ENCODE results near the gene NUP210.

NUP210 gene

DNA sequence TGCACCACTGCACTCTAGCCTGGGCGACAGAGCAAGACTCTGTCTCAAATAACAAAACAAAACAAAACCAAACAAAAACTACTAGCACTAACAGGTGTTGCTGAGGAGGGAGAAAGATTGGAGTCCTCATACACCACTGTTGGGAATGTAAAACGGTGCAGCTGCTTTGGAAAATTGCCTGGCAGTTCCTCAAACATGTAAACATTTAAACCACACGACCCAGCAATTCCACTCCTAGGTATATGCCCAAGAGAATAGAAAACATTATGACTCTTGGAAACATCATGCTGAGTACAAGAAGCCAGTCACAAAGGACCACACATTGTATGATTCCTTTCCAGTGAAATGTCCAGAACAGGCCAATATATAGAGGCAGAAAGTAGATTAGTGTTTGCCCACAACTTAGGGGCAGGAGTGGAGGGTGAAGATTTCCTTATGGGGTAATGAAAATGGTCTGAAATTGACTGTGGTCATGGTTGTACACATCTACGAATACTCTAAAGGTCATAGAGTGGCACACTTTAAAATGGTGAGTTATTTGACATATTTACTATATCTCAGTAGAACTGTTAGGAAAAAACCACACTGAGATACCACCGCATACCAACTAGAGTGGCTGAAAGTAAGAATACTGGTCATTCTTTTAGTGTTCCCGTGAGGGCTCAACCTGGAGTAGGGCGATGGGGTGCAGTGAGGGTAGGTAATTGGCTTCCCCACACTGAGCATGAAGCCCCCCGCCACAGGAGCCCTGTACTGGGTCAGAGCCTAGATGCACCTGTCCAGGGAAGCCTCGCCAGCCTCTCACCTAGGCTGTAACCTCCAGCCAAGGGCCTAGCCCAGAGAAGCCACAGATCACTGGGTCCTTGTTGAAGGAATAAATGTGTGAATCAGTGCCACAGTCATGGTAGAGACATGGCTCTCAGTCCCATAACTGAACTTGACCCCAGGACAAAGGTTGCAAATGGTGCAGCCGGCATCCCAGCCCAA lies 131.1 kb downstream of the NUP210 start:
- no peaks in the 10 kb centered on the region for H3K9me3 ChIP-seq (ENCODE audit: low read depth, low read length)
- TF ChIP-seq EZH2 (IDR thresholded peaks at IDR 0.05) (no peak), FOXP2 (optimal IDR thresholded peaks at IDR 0.05; ENCODE audit: control extremely low read depth, extremely low read length, insufficient read depth) (no peak), POLR2AphosphoS5 (IDR thresholded peaks at IDR 0.05; ENCODE audit: borderline replicate concordance, low read depth, low read length) (no peak)
- H3K4me3 ChIP-seq: no peak overlapping the region
- no peak overlapping the region for H3K9ac ChIP-seq (ENCODE audit: insufficient read length)
- no peaks in the 10 kb centered on the region for H3K36me3 ChIP-seq (ENCODE audit: insufficient read depth, low read length)
- no peak overlapping the region for H3K27ac ChIP-seq
- no peak for DNase-seq (ENCODE audit: low read depth, low spot score)

DNA sequence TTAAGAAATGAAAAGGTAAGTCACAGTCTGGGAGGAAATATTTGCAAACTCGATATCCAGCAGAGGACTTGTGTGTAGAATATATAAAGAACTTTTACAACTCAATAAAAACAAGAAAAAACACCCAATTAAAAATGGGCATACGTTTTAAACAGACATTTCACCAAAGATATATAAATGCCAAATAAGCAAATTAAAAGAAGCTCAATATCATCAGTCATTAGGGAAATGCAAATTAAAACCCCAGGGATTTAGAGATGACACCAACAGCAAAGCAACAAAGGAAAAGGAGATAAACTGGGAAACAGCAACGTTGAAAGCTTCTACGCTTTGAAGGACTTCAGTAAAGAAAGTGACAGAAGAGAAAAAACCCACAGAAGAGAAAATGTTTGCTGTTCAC lies 132.3 kb downstream of the NUP210 start:
- Histone ChIP-seq H3K9ac (ENCODE audit: insufficient read length) (no peak overlapping the region), H3K36me3 (ENCODE audit: insufficient read depth, low read length) (no peaks in the 10 kb centered on the region), H3K27ac (no peak overlapping the region), H3K4me3 (no peak overlapping the region), H3K9me3 (ENCODE audit: low read depth, low read length) (no peaks in the 10 kb centered on the region)
- no peak for TF ChIP-seq EZH2 (IDR thresholded peaks at IDR 0.05)
- no peak for TF ChIP-seq POLR2AphosphoS5 (IDR thresholded peaks at IDR 0.05; ENCODE audit: borderline replicate concordance, low read depth, low read length)
- DNase-seq (ENCODE audit: low read depth, low spot score): no peak

DNA sequence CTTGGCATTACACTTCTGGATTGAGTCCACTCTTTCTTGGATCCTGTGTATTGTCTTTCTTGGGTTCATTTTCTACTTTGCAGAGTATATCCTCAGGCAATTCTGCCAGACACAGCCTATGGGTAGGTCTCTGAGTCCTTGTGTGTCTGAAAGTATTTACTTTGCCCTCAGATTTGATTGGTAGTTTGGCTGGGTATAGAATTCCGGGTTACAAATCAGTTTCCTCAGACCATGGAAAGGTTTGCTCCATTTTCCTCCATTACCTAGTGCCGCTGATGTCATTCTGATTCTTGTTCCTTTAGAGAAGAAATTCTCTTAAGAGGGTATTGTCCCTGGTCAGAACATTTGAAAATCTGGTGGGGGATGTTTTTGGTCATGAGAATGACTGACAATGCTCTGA lies 133.2 kb downstream of the NUP210 start:
- Histone ChIP-seq H3K4me3 (no peak overlapping the region), H3K27ac (no peak overlapping the region), H3K9me3 (ENCODE audit: low read depth, low read length) (no peaks in the 10 kb centered on the region), H3K9ac (ENCODE audit: insufficient read length) (no peak overlapping the region), H3K36me3 (ENCODE audit: insufficient read depth, low read length) (no peaks in the 10 kb centered on the region)
- DNase-seq (ENCODE audit: low read depth, low spot score): no peak
- TF ChIP-seq POLR2AphosphoS5 (IDR thresholded peaks at IDR 0.05; ENCODE audit: borderline replicate concordance, low read depth, low read length) (no peak), EZH2 (IDR thresholded peaks at IDR 0.05) (no peak), FOXP2 (optimal IDR thresholded peaks at IDR 0.05; ENCODE audit: control extremely low read depth, extremely low read length, insufficient read depth) (no peak)

DNA sequence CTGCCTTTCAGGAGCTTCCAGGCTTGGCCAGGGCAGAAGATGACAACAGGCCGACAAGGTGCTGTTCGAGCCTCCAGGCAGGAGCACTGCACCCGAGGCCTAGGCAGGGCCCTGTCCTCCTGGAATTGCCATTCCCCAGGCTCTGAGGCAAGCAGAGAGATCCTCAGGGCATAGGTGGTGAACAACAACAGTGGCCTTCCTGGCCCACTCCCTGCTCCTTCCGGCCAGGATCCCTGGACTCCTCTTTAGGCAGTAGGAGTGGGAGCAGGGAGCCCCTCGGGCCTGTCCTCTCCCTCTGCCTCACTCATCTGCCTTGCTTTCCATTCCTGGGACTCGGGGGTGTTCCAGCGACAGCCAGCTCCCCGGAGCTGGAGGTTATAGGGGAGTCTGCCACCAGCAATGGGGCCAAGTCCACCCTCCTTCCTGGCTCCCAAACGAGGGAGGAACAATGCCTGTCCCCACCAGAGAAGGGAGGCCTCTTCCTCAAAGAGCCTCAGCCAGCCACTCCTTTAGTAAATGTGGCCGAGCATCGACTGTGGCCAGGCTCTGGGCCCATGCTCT lies 135.0 kb downstream of the NUP210 start:
- no peak for TF ChIP-seq POLR2AphosphoS5 (IDR thresholded peaks at IDR 0.05; ENCODE audit: borderline replicate concordance, low read depth, low read length)
- no peak for TF ChIP-seq FOXP2 (optimal IDR thresholded peaks at IDR 0.05; ENCODE audit: control extremely low read depth, extremely low read length, insufficient read depth)
- TF ChIP-seq EZH2 (IDR thresholded peaks at IDR 0.05): no peak
- no peak for DNase-seq (ENCODE audit: low read depth, low spot score)
- H3K27ac ChIP-seq: no peak overlapping the region

DNA sequence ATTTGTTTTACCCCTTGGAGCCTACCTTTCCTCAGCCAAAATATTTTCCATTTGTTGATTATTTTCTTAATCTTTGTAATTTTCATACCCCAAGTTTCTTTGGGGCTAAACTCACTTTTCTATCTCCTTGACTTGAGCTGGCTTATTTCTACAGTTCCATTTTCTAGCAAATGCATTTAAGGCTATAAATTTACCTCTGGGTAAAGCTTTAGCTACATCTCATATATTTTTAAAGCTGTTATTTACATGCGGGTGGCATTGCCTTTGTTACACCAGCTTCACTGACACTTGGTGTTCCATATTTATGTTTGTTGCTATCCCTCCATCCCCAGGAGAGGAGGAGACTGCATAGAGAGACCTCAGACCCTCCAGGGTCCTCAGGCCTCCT lies 136.3 kb downstream of the NUP210 start:
- Histone ChIP-seq H3K36me3 (ENCODE audit: insufficient read depth, low read length) (no peaks in the 10 kb centered on the region), H3K9ac (ENCODE audit: insufficient read length) (no peak overlapping the region), H3K27ac (no peak overlapping the region), H3K9me3 (ENCODE audit: low read depth, low read length) (no peaks in the 10 kb centered on the region), H3K4me3 (no peak overlapping the region)
- TF ChIP-seq POLR2AphosphoS5 (IDR thresholded peaks at IDR 0.05; ENCODE audit: borderline replicate concordance, low read depth, low read length): no peak
- TF ChIP-seq FOXP2 (optimal IDR thresholded peaks at IDR 0.05; ENCODE audit: control extremely low read depth, extremely low read length, insufficient read depth): no peak
- no peak for TF ChIP-seq EZH2 (IDR thresholded peaks at IDR 0.05)
- DNase-seq (ENCODE audit: low read depth, low spot score): no peak

More for the DNA sequence above, 135.0 kb downstream of the NUP210 start:
- H3K4me3 ChIP-seq: no peak overlapping the region
- H3K9ac ChIP-seq (ENCODE audit: insufficient read length): no peak overlapping the region
- H3K36me3 ChIP-seq (ENCODE audit: insufficient read depth, low read length): no peaks in the 10 kb centered on the region
- no peaks in the 10 kb centered on the region for H3K9me3 ChIP-seq (ENCODE audit: low read depth, low read length)

DNA sequence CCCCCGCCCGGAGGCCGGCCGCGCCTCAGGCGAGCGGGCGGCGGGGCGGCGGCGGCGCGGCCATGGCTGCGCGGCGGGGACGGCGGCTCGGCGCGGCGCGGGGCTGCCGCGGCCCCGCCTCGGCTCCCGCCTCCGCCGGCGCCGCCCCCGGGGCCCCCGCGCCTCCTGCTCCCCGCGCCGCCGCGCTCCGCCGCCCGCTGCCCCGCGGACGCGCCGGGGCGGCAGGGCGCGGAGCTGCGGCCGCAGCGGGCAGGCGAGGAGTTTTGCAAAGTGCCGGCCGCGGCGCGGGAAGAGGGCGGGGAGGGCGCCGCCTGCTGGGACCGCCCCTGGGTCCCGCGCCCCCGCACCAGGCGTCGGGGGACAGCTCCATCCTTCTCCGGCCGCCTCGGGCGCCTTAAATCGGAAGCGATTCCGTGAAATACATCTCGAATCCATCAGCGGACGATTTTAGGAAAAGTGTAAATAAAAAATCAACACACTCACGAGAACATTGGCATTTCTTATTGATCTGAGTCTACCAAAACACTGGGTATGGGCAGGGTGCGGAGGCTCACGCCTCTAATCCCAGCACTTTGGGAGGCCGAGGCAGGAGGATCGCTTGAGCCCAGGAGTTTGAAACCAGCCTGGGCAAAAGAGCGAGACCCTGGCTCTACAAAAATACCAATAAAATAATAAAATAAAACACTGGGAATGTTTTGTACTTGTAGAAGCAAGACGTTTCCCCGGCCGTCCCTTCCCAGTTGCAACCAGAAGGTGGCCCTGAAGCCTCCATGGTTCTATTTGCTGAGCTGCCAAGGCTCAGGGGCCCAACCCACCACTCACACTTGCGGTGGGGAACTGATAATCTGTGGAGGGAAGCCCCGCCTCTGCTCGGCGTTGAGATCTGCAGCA lies 136.9 kb downstream of the NUP210 start:
- Histone ChIP-seq H3K9me3 (ENCODE audit: low read depth, low read length) (no peaks in the 10 kb centered on the region), H3K9ac (ENCODE audit: insufficient read length) (no peak overlapping the region), H3K36me3 (ENCODE audit: insufficient read depth, low read length) (no peaks in the 10 kb centered on the region), H3K27ac (no peak overlapping the region), H3K4me3 (no peak overlapping the region)
- DNase-seq (ENCODE audit: low read depth, low spot score): no peak
- TF ChIP-seq POLR2AphosphoS5 (IDR thresholded peaks at IDR 0.05; ENCODE audit: borderline replicate concordance, low read depth, low read length) (no peak), EZH2 (IDR thresholded peaks at IDR 0.05) (no peak), FOXP2 (optimal IDR thresholded peaks at IDR 0.05; ENCODE audit: control extremely low read depth, extremely low read length, insufficient read depth) (no peak)

DNA sequence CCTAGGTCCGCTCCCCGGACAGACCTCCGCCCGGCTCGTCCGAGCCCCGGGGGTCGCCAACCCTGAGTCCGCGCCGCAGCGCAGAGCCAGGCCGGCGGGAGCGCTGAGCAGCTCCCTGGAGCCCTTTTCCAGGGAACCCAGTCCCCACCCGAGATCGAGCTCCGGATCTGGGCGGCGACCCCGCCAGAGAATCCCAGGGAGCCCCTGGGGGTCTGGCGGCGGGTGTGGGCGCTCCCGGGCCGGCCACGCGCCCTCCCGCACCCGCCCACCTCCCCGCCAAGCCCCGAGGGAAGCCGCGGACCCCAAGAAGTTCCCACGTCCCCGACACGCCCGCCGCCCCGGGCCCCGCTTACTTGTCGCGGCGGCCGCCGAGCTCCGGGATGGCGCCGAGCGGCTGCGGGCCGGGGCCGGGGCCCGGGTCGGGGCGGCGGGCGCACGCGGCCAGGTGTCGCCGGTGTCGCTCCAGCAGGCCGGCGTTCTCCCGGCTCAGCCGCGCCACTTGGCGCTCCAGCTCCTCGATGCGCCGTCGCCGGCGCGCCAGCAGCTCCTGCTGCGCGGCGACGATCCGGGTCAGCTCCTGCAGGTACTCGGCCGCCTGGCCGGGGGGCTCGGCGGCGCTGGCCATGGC lies 137.7 kb downstream of the NUP210 start:
- no peak for DNase-seq (ENCODE audit: low read depth, low spot score)
- H3K4me3 ChIP-seq: no peak overlapping the region
- H3K36me3 ChIP-seq (ENCODE audit: insufficient read depth, low read length): no peaks in the 10 kb centered on the region
- no peak overlapping the region for H3K9ac ChIP-seq (ENCODE audit: insufficient read length)
- TF ChIP-seq POLR2AphosphoS5 (IDR thresholded peaks at IDR 0.05; ENCODE audit: borderline replicate concordance, low read depth, low read length): no peak
- TF ChIP-seq FOXP2 (optimal IDR thresholded peaks at IDR 0.05; ENCODE audit: control extremely low read depth, extremely low read length, insufficient read depth): no peak
- no peak for TF ChIP-seq EZH2 (IDR thresholded peaks at IDR 0.05)
- no peaks in the 10 kb centered on the region for H3K9me3 ChIP-seq (ENCODE audit: low read depth, low read length)
- H3K27ac ChIP-seq: no peak overlapping the region

Measured in SK-N-MC (cell line).